Measurements from ENCODE around the gene CNBD2. TPM values are rescaled to one million over a fixed set of nuclear protein-coding genes. Genes with fewer than 3 reads are reported as not detected.
"Not testable (repeated sequence)": the region's sequence is repeated elsewhere in the genome, so short reads cannot be mapped to it uniquely, and the experiment has no call there.

The CNBD2 gene
- total RNA-seq, 1 experiment from 2014 or later = 1.4 TPM

DNA sequence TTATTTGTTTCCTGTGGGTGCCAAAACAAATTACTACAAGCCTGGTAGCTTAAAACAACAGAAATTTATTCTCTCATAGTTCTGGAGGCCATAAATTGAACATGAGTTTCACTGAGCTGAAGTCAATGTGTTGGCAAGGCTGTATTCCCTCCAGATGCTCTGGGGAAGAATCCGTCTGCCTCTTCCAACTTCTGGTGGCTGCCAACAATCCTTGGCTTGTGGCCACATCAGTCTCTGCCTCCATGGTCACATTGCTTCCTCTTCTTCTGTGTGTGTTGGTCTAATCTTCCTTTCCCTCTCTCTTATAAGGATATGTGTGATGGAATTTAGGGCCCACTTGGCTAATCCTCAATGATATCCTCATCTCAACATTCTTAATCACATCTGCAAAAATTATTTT lies 93.4 kb downstream of the CNBD2 start:
- DNase-seq (ENCODE audit: low read depth) = no peak

- no peak for DNase-seq (ENCODE audit: low read depth)
Observed at GRCh38 chr20:36062799-36063198, 94.4 kb downstream of the CNBD2 start.

DNA sequence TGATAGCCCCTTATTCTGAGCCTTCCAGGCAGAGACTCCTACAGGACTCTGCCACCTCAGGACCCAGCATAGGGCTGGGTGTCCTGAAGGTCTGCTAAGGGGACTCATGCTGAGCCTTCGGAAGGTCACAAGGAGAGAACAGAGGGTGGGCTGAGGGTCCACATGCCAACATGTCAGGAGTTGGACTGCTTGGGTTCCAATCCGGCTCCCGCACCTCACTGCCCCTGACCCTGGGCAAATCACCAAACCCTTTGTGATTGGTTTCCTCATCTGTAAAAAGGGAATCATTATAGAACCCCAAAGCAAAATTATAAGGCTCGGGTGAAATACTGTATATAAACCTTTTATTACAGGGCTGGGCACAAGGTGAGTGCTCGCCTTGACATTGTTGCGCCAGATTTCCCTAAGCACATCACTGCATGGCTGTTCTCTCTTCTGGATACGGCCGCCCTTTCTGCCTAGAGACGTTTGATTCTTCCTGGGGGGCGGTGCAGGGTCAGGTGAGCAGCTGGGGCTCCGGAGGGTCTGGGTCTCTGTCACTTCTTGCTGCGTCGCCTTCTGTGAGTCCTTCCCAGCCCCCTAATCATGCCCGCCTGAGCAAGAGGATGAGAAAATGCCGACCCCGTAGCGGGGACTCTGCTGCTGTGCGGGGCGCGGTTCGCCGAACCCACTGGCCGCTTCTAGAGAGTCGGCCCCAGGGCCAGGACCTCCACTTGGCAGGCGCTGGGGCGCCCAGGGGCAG lies 95.7 kb downstream of the CNBD2 start:
- DNase-seq (ENCODE audit: low read depth) = no peak

DNA sequence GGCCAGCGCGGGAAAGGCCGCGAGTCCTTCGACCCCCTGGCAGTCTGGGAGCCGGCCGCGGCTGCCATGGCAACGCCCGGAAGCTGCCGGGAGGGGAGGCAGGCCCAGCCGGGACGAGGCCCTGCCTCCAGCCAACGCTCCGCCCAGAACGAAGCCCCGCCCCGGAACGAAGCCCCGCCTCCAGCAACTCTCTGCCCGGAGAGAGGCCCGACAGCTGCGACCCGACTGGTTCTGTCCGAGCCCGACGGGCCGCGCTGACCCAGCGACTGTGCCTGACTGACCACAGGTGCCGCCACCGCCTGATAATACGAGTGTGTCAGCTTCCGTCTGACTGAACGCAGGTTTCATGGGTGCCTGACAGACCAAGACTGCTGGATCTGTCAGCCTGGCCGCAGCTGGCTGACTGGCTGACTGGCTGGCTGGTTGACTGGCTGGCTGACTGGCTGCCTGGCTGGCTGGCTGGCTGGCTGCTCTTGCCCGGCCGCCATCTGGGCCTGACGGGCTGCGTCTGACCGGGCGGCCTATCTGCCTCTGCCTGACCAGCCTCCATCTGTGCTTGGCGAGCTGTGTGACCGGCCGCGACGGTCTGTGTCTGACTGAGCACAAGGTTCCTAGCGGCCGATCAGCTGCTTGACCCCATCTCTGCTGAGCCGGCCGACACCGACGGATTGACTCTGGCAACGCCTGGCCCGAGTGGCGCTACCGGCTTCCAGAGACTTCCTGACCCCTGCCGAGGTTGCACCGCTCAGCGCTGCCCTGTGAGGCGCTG lies 96.5 kb downstream of the CNBD2 start:
- peak; percentile 92 for DNase-seq (ENCODE audit: low read depth)

DNA sequence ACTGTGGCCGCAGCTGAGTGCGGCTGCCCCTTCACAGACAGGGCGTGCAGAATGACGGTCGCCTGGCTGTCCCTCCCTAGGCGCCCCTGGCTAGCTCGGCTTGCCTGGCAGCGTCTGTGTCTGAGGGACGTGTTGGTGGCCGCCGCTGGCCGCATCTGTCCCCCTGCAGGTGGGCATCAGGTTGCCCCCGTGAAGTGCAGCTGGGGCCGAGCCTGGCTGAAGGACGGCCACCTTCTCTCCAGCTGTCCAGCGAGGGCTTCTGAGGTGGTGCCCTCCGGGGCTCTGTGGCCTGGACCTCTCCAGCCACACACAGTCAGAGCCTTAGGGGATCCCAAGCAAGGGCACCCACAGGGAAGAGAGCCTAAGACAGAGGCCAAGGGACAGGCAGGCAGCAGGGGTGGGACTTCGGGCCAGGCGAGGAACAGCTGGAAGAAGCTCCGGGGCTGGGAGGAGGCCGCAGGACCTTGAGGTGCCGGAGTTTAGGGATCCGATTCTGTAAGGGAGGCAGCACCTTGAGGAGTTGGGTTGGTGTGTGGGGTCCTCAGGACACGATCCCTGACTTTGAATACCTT lies 97.1 kb downstream of the CNBD2 start:
- no peak for DNase-seq (ENCODE audit: low read depth)

- no peak for DNase-seq (ENCODE audit: low read depth)
Observed at GRCh38 chr20:36066777-36067176, 98.4 kb downstream of the CNBD2 start.

GRCh38 chr20:36068526-36068925 lies 100.1 kb downstream of the CNBD2 start:
- not testable (repeated sequence) for DNase-seq (ENCODE audit: low read depth)

- no peak for DNase-seq (ENCODE audit: low read depth)
Observed at GRCh38 chr20:36070451-36070850, 102.1 kb downstream of the CNBD2 start.

DNA sequence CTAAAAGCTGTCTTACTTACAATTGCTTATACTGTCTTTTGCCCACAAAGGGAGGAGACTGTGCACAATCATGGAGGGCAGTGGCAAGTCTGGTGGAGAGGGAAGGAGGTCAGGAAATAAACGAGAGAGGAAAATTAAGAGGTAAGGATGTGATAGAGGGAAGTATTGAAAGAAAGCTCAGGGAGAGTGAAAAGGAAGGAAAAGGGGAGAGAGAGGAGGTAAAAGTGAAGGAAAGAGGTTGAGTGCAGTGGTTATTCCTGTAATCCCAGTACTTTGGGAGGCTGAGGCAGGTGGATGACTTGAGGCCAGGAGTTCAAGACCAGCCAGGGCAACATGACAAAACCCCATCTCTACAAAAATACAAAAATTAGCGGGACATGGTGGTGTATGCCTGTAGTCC lies 103.5 kb downstream of the CNBD2 start:
- DNase-seq (ENCODE audit: low read depth) = no peak

DNA sequence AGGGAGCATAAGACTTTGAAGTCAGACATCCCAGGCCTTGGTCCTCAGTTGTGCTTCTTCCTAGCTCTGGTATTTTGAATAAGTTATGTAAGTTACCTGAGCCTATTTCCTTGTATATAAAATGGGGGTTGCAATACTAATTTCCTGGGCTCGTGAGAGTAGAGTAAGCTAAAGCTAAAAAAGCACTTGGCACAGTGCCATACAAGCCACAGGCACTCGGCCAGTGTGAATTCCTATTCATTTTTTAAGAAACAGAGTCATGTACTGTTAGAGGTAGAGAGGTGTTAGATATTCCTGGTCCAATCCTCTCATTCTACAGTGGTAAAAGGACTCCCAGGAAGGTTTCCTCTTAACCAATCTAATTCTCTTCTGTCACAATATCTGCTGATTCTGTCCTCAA lies 106.6 kb downstream of the CNBD2 start:
- DNase-seq (ENCODE audit: low read depth) = no peak

- not testable (repeated sequence) for DNase-seq (ENCODE audit: low read depth)
Observed at GRCh38 chr20:36077762-36078161, 109.4 kb downstream of the CNBD2 start.

GRCh38 chr20:36079486-36079885 lies 111.1 kb downstream of the CNBD2 start:
- no peak for DNase-seq (ENCODE audit: low read depth)

- not testable (repeated sequence) for DNase-seq (ENCODE audit: low read depth)
Observed at GRCh38 chr20:36079984-36080383, 111.6 kb downstream of the CNBD2 start.

Other genes starting within 250 kb of the CNBD2 start
- 195 and 210 TPM in 2 replicates for gene RBM39, start 226.3 kb upstream of the CNBD2 start, total RNA-seq (2014; rRNA removed)
- 22.0 and 22.7 TPM in 2 replicates for gene PHF20, start 196.6 kb upstream of the CNBD2 start, total RNA-seq (2014; rRNA removed)
- 125 and 133 TPM in 2 replicates for gene SCAND1, start 14.1 kb upstream of the CNBD2 start, total RNA-seq (2014; rRNA removed)
- gene EPB41L1, start 186.2 kb downstream of the CNBD2 start, total RNA-seq (2014; rRNA removed) = 12.1 and 12.8 TPM in 2 replicates